Breast epithelium (tissue), 4 donors: ENCODE data around the gene APOBEC3H. TPM values are rescaled to one million over a fixed set of nuclear protein-coding genes. Genes with fewer than 3 reads are reported as not detected.

Experiments
- DNase-seq, 2 donors: peaks; one replicate each; pipeline ENCODE4 v3.0.0-alpha.2; 2019; ENCODE audit warnings: low spot score in 2 of 2
- H3K27ac ChIP-seq, 2 donors: fragments of 200-600 bp; sonication (generic) in 1 of 2; one replicate each; pipeline ENCODE4 v1.5.1; 2016 to 2019; ENCODE audit warnings: mild to moderate bottlenecking in 1 of 2
- H3K27me3 ChIP-seq, 2 donors: fragments of 200-600 bp; sonication (generic) in 1 of 2; one replicate each; pipeline versions ENCODE4 v1.5.1 to v1.6.0; 2017 to 2019; ENCODE audit warnings: control low read depth in 1 of 2, mild to moderate bottlenecking in 1 of 2
- H3K36me3 ChIP-seq: fragments of 200-600 bp; one replicate; pipeline ENCODE4 v1.5.1; 2019
- H3K4me1 ChIP-seq, 2 donors: fragments of 200-600 bp; sonication (generic); one replicate each; pipeline ENCODE4 v1.5.1; 2016 to 2019; ENCODE audit warnings: control low read depth in 1 of 2
- H3K4me3 ChIP-seq, 3 donors: fragments of 200-600 bp; sonication (generic); 1 replicate in 2 of 3; 2 replicates in 1 of 3; pipeline ENCODE4 v1.5.1; 2016 to 2019; ENCODE audit warnings: mild to moderate bottlenecking in 3 of 3, moderate library complexity in 2 of 3
- H3K9me3 ChIP-seq, 2 donors: fragments of 200-600 bp; sonication (generic) in 1 of 2; one replicate each; pipeline ENCODE4 v1.5.1; 2016 to 2019; ENCODE audit warnings: control low read depth in 1 of 2
- CTCF ChIP-seq, 3 donors: fragments of 450-650 bp; IDR thresholded peaks; one replicate each; pipeline ENCODE4 v1.5.1; 2016 to 2017; ENCODE audit warnings: antibody characterized with exemption in 3 of 3, mild to moderate bottlenecking in 3 of 3, moderate library complexity in 3 of 3
- POLR2A ChIP-seq: fragments of 450-650 bp; IDR thresholded peaks from one replicate; pipeline ENCODE4 v1.6.1; 2016; ENCODE audit warnings: antibody characterized with exemption, mild to moderate bottlenecking, moderate library complexity
- POLR2AphosphoS5 ChIP-seq, 3 donors: sonication (generic); formaldehyde crosslinking; IDR thresholded peaks; one replicate each; pipeline ENCODE4 v1.6.1; 2017; ENCODE audit warnings: antibody characterized with exemption in 3 of 3
- intact Hi-C: fragments of 100-400 bp; cut with DNase I; formaldehyde crosslinking; loops from one replicate; pipeline ENCODE4 v1.15.1; 2023; ENCODE audit warnings: low total_unique reads
- total RNA-seq, 3 donors: library from RNA; depleted of rRNA; stranded (reverse); fragments of >200 nt; gene quantifications; one replicate each; pipeline ENCODE4 v1.1.0, GENCODE V29; 2016

APOBEC3H gene
- total RNA-seq, 3 donors from 2014 or later = 0.32 TPM; not detected in 2

GRCh38 chr22:39110631-39111561 is 13.9 kb downstream of the APOBEC3H start:
- Histone ChIP-seq H3K27ac (no peak overlapping the region), H3K27me3 (no peaks in the 10 kb centered on the region), H3K36me3 (no peaks in the 10 kb centered on the region), H3K4me1 (no peaks in the 10 kb centered on the region), H3K4me3 (no peak overlapping the region), H3K9me3 (no peaks in the 10 kb centered on the region)
- intact Hi-C loops = no loop called here
- TF ChIP-seq POLR2A (no peak), POLR2AphosphoS5 (IDR thresholded peaks at IDR 0.05) (no peak), CTCF (IDR thresholded peaks at IDR 0.05) (no peak)
- DNase-seq = no peak

GRCh38 chr22:39114112-39114511 is 17.1 kb downstream of the APOBEC3H start:
- H3K4me3 ChIP-seq = no peak overlapping the region
- H3K27ac ChIP-seq = no peak overlapping the region
- no peaks in the 10 kb centered on the region for H3K27me3 ChIP-seq
- TF ChIP-seq CTCF (IDR thresholded peaks at IDR 0.05) (no peak), POLR2AphosphoS5 (IDR thresholded peaks at IDR 0.05) (no peak), POLR2A (no peak)
- no peaks in the 10 kb centered on the region for H3K9me3 ChIP-seq
- DNase-seq = no peak
- H3K4me1 ChIP-seq = no peaks in the 10 kb centered on the region
- intact Hi-C loops = no loop called here
- no peaks in the 10 kb centered on the region for H3K36me3 ChIP-seq

- H3K4me3 ChIP-seq = no peak overlapping the region
- intact Hi-C loops = loop anchor here (1.0 kb wide), 1 partner anchor 11 kb away; no protein-coding TSS in a partner anchor
- H3K9me3 ChIP-seq = no peaks in the 10 kb centered on the region
- no peaks in the 10 kb centered on the region for H3K27me3 ChIP-seq
- DNase-seq = no peak
- H3K27ac ChIP-seq = no peak overlapping the region
- H3K4me1 ChIP-seq = no peaks in the 10 kb centered on the region
- TF ChIP-seq POLR2AphosphoS5 (IDR thresholded peaks at IDR 0.05) = no peak
- H3K36me3 ChIP-seq = no peaks in the 10 kb centered on the region
Measured at GRCh38 chr22:39115570-39115969, 18.5 kb downstream of the APOBEC3H start.

- no peaks in the 10 kb centered on the region for H3K9me3 ChIP-seq
- H3K27ac ChIP-seq = no peak overlapping the region
- no peaks in the 10 kb centered on the region for H3K36me3 ChIP-seq
- intact Hi-C loops = loop anchor here (1.0 kb wide), 1 partner anchor 10 kb away; no protein-coding TSS in a partner anchor
- H3K4me1 ChIP-seq = no peaks in the 10 kb centered on the region
- H3K27me3 ChIP-seq = no peaks in the 10 kb centered on the region
- H3K4me3 ChIP-seq = no peak overlapping the region
- no peak for DNase-seq
- no peak for TF ChIP-seq POLR2A
- no peak for TF ChIP-seq POLR2AphosphoS5 (IDR thresholded peaks at IDR 0.05)
- TF ChIP-seq CTCF (IDR thresholded peaks at IDR 0.05) = no peak
Measured at GRCh38 chr22:39115977-39116621, 19.1 kb downstream of the APOBEC3H start.

- TF ChIP-seq CTCF (IDR thresholded peaks at IDR 0.05) (peak in 2 of 3 donors; percentile 37 to 44), POLR2A (no peak), POLR2AphosphoS5 (IDR thresholded peaks at IDR 0.05) (no peak)
- H3K27me3 ChIP-seq = no peaks in the 10 kb centered on the region
- no peaks in the 10 kb centered on the region for H3K36me3 ChIP-seq
- DNase-seq = no peak
- no peaks in the 10 kb centered on the region for H3K9me3 ChIP-seq
- H3K27ac ChIP-seq = no peak overlapping the region
- H3K4me1 ChIP-seq = no peaks in the 10 kb centered on the region
- no peak overlapping the region for H3K4me3 ChIP-seq
- intact Hi-C loops = no loop called here
Measured at GRCh38 chr22:39117585-39118191, 20.6 kb downstream of the APOBEC3H start.
